ENCODE results near the gene CCDC18.

CCDC18 gene

GRCh38 chr1:93321720-93322119 is 141.2 kb downstream of the CCDC18 start:
- no peak for DNase-seq

- DNase-seq, result no peak
Observed at GRCh38 chr1:93322349-93322748, 141.8 kb downstream of the CCDC18 start.

GRCh38 chr1:93323185-93323820 is 142.8 kb downstream of the CCDC18 start:
- no peak for DNase-seq

- no peak for DNase-seq
Observed at GRCh38 chr1:93324486-93325464, 144.3 kb downstream of the CCDC18 start.

Measured in CD4-positive, alpha-beta T cell treated with Interferon gamma for 1 hour (primary cell).